Activated naive CD4-positive, alpha-beta T cell treated with anti-CD3 and anti-CD28 coated beads, Interleukin-2, amount 50 U/mL, for 16 hours (primary cell): ENCODE results near the gene MAD1L1.
"Not testable (repeated sequence)": the region's sequence is repeated elsewhere in the genome, so short reads cannot be mapped to it uniquely, and the experiment has no call there.

ENCODE experiments used
- DNase-seq: peaks from one replicate; pipeline ENCODE4 v3.0.0-alpha.2; 2020

MAD1L1 gene

GRCh38 chr7:1841286-1842021, 391.3 kb downstream of the MAD1L1 start:
- DNase-seq = peak; percentile 4

DNA sequence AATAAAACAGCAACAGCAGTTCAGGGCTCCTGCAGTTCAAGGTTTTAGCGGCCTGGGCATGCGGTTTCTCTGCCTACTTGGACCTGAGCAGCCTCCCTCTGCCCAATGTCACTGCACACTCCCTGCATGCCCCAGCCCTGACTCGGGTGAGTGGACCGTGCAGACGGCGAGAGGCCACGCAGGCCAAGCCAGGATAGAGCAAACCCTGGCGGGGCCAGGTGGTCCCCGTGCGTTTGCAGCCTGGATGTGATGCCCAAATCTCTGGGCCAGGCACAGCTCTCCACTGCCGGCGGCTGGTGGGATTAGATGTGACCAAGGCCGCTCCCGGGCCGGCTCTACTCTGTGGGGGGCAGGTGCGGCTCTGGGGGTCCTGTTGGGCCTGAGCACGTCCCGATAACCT, 392.0 kb downstream of the MAD1L1 start:
- peak; percentile 4 for DNase-seq

DNA sequence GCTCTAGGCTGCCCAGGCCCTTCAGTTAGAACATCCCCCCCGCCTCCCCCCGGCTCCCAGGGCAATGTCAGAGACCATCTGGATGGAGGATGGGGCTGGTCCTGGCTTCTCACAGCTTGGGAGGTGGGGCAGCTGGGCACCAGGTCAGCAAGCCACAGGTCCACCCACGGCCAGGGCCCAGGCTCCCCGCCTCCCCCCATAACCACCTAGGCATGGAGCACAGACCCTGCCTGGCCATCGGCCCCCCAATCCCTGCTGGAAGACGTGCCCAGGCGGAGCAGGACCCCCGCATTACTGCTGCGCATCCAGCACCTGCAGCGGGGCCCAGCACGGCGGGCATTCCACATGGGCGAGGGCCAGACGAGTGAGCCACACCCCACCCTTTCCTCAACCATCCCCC, 393.0 kb downstream of the MAD1L1 start:
- DNase-seq = peak; percentile 5

DNA sequence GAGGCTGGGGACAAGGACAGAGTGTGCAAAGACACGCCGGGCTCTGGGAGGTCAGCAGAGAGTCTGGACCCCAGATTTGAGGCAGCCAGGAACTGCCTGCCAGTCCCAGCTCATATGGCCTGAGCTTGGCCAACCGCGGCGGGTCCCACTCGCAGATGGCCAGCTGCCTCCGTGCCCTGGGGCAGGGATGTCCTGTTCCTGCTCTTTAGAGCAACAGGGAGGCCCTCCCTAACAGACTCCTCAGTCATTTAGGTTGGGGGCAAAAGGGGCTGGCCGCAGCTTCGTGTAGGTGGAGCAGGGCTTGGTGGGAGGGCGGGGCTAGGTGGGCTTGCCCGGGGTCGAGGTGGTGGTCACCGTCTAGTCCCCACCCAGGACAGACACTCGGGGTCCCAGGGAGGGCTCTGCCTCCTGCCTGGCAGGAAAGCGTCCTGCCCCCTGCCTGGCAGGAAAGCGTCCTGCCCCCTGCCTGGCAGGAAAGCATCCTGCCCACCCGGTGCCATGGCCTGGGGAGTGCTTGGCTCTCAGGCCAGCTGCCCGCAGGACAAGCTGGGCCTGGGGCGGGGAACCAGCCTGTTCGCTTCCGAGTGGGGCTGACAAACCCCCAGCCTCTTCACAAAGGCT, 393.7 kb downstream of the MAD1L1 start:
- not testable (repeated sequence) for DNase-seq

GRCh38 chr7:1838544-1838872, 394.2 kb downstream of the MAD1L1 start:
- DNase-seq = not testable (repeated sequence)

- peak; percentile 3 for DNase-seq
Observed at GRCh38 chr7:1837696-1838543, 394.8 kb downstream of the MAD1L1 start.

DNA sequence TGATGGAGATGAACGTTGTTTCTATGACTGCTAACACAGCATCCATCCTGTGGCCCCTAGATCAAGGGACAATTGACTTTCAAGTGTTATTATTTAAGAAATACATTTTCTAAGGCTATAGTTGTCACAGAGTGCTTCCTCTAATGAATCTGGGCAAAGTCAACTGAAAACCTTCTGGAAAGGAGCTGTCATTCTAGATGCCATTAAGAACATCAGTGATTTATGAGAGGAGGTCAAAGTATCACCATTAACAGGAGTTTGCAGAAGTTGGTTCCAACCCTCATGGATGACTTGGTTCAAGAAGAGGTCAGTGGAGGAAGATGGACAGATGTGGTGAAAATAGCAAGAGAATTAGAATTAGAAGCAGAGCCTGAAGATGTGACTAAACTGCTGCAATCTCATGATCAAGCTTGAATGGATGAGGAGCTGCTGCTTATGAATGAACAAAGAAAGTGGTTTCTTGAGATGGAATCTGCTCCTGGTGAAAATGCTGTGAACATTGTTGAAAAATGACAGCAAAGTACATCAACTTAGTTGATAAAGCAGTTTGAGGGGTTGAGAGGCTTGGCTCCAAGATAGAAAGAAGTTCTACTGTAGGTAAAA, 400.7 kb downstream of the MAD1L1 start:
- not testable (repeated sequence) for DNase-seq

DNA sequence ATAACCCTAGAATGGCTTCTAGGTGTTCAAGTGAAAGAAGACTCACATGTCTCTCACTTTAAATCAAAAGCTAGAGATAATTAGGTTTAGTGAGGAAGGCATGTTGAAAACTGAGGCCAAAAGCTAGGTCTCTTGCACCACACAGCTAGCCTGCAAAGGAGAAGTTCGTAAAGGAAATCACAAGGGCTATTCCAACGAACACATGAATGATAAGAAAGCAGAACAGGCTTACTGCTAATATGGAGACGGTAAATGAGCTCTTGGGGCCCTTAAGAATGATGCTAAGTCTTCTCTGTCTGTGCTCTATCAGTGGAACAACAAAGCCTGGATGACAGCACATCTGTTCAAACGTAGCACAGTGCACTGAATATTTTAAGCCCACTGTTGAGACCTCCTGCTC, 401.3 kb downstream of the MAD1L1 start:
- DNase-seq = not testable (repeated sequence)

GRCh38 chr7:1829668-1830067, 403.1 kb downstream of the MAD1L1 start:
- not testable (repeated sequence) for DNase-seq

DNA sequence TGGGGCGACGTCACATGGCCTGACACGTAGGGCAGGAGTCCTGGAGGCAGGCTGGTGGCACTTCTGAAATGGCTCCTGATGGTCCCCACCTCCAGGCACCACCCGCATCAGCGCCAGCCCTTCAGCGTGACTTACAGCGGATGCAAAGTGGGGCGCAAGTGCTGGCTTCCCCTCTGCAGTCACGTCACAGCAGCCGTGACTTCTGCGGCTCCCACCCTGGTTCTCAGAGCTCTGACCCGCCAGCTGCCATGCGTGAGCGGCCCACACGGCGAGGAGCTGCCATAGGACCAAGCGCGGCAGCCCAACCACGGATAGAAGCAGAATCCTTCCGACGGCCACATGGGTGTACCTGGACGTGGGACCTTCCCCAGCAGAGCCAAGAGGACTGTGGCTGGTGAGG, 403.6 kb downstream of the MAD1L1 start:
- no peak for DNase-seq

GRCh38 chr7:1828170-1828569, 404.6 kb downstream of the MAD1L1 start:
- not testable (repeated sequence) for DNase-seq

GRCh38 chr7:1827521-1827981, 405.2 kb downstream of the MAD1L1 start:
- not testable (repeated sequence) for DNase-seq

GRCh38 chr7:1826931-1827330, 405.8 kb downstream of the MAD1L1 start:
- DNase-seq = not testable (repeated sequence)

DNA sequence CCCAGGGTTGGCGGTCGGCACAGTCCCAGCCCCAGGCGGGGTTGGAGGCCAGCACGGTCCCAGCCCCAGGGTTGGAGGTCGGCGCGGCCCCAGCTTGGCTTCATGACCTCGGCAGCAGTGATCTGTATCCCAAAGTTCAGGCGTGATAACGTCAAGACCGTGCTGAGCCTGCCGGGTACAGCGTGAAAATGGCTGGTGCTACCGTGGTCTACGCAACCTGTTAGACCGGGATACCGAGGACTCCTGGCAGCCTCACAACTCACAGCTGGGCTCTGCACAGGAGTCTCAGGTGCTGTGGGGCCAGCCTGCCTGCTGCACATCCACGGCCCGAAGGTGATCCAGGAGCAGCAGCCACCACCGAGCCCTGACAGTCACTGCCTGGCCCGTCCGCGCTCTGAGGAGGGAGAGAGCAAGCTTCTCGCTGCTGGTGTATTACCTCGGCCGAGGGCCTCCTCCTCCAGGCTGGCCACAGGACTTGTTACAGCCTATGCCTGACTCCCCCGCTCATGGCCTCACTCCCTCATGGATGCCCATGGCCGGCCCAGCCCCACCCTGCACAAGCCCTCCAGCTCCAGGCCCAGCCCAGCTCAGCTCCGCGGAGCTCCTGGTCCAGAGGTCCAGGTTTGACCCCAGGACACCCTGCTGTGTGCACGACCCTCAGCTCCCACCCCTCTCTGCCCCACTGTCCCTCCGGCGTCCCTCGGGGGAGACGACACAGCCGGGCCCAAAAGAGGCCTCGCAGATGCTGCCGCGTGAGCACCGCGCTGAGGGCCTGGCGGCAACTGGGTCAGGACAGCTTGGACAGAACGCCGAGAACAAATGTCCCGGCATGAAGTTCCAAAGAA, 406.6 kb downstream of the MAD1L1 start:
- DNase-seq = no peak

DNA sequence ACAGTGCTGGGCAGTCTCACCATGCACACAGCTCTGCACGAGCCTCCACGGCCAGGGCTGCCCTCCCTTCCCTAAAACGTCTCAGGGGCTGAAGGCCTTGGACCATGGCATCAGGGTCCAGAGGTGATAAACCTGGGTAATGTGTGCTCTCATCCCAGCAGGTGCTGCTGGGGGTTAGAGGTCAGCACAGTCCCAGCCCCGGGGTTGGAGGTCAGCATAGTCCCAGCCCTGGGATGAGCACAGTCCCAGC, 407.2 kb downstream of the MAD1L1 start:
- DNase-seq = not testable (repeated sequence)

DNA sequence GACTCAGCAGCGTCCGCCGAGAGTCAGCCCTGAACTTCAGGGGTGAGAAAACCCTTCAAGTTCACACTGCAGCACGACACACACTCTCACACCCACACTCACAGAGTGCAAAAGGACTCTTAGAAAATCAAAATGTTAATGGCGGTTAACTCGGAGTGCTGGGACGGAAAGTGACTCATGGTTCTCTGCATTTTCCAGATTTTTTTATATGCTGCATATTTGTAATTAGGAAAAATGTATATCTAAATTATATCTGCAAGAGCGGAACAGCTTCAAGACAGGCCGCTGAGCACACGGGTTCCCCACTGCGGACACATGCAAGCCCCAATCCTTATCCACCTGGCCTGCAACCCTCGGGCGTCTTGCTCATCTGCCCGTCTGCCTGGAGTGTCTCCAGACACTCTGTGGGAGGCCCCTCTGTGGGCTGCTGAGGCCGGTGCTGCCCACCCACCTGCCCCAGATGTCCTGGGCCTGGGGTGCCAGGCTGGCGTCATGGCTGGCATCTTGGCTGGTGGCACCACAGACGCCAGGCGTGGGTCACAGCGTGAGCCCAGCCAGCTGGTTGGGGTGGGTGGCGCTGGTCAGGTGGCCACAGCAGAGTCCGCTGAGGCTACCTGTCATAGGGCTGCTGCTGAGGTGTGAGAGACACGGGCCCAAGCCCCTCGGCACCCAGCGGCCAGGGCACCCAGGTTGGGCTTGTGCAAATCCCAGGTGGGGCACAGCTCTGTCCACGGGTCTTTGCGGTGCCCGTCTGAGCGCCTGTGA, 407.7 kb downstream of the MAD1L1 start:
- not testable (repeated sequence) for DNase-seq

- DNase-seq = peak; percentile 65
Observed at GRCh38 chr7:1824151-1824881, 408.4 kb downstream of the MAD1L1 start.

GRCh38 chr7:1823376-1824150, 409.2 kb downstream of the MAD1L1 start:
- no peak for DNase-seq

- DNase-seq = no peak
Observed at GRCh38 chr7:1819259-1819841, 413.4 kb downstream of the MAD1L1 start.
